Dedifferentiated amniotic fluid mesenchymal stem cell (primary cell): ENCODE data around the gene HOXA2.

ENCODE experiments used
- DNase-seq: peaks from one replicate; pipeline ENCODE4 v3.0.0-alpha.2; 2016; ENCODE audit errors: extremely low spot score

The HOXA2 gene

GRCh38 chr7:27141137-27141922 lies 38.8 kb upstream of the HOXA2 start:
- no peak for DNase-seq

- DNase-seq: no peak
Measured at GRCh38 chr7:27140126-27140857, 37.8 kb upstream of the HOXA2 start.

- DNase-seq: no peak
Measured at GRCh38 chr7:27139334-27140125, 37.0 kb upstream of the HOXA2 start.

- no peak for DNase-seq
Measured at GRCh38 chr7:27138985-27139333, 36.5 kb upstream of the HOXA2 start.

GRCh38 chr7:27138472-27138871 lies 36.0 kb upstream of the HOXA2 start:
- no peak for DNase-seq

GRCh38 chr7:27137640-27138315 lies 35.3 kb upstream of the HOXA2 start:
- DNase-seq: no peak

- no peak for DNase-seq
Measured at GRCh38 chr7:27134392-27134791, 31.9 kb upstream of the HOXA2 start.

- DNase-seq: no peak
Measured at GRCh38 chr7:27133409-27134231, 31.1 kb upstream of the HOXA2 start.

GRCh38 chr7:27132978-27133377 lies 30.5 kb upstream of the HOXA2 start:
- no peak for DNase-seq

GRCh38 chr7:27132214-27132613 lies 29.7 kb upstream of the HOXA2 start:
- no peak for DNase-seq

- no peak for DNase-seq
Measured at GRCh38 chr7:27131390-27131819, 28.9 kb upstream of the HOXA2 start.

- DNase-seq: no peak
Measured at GRCh38 chr7:27130540-27131389, 28.3 kb upstream of the HOXA2 start, which contains the start of gene HOXA4. HOXA4 (minus strand) TSS chr7:27130757; CDS start chr7:27130733, 24 bp downstream.

- no peak for DNase-seq
Measured at GRCh38 chr7:27129729-27130539, 27.5 kb upstream of the HOXA2 start.

GRCh38 chr7:27128776-27129728 lies 26.6 kb upstream of the HOXA2 start:
- no peak for DNase-seq

- DNase-seq: no peak
Measured at GRCh38 chr7:27128034-27128433, 25.6 kb upstream of the HOXA2 start.

GRCh38 chr7:27126596-27127327 lies 24.3 kb upstream of the HOXA2 start:
- no peak for DNase-seq

- no peak for DNase-seq
Measured at GRCh38 chr7:27125986-27126394, 23.5 kb upstream of the HOXA2 start.
